ENCODE measurements around the gene EHBP1L1. TPM values are rescaled to one million over a fixed set of nuclear protein-coding genes. Genes with fewer than 3 reads are reported as not detected.

The EHBP1L1 gene
- total RNA-seq, 1 experiment from 2014 or later: 105 TPM

DNA sequence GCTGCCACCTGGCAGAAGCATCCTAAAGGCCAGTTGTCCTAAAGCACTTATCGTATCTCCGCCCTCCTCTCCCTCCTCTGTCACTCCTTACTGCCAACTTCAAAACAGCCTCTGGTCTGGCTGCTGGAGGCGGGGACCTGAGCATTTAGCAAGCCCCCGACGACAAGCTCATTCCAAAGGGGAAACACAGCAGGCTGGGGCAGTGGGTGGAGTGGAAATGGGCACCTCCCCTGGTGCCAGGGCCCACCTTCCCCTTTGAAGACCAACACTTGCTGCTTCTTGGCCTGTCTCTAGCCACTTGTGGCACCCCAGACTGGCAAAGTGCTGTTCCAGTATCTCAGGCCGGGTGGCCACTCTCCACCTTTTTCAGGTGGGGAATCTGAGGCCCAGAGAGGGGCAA is 34.6 kb downstream of the EHBP1L1 start:
- ATAC-seq (no peak), DNase-seq (ENCODE audit: low read depth, low spot score) (no peak)
- Histone ChIP-seq H3K27ac (ENCODE audit: low read depth, low read length) (no peak overlapping the region), H3K4me3 (replicated peaks in 1 of 2; ENCODE audit: low read depth in 1 of 2, low read length in 2 of 2) (no peak overlapping the region), H3K79me2 (ENCODE audit: insufficient read depth, low read length) (peaks cover 48% of the 10 kb centered on the region), H4K20me1 (ENCODE audit: insufficient read depth) (no peaks in the 10 kb centered on the region), H3K36me3 (ENCODE audit: control insufficient read depth in 1 of 2, insufficient read depth in 2 of 2, low read length in 2 of 2) (peaks cover 5 to 16% of the 10 kb centered on the region in 2 experiments; a peak in 3 of 4 replicates), H3K4me1 (ENCODE audit: control insufficient read depth in 1 of 2, insufficient read depth in 2 of 2, low read length in 2 of 2) (peaks cover 13 to 61% of the 10 kb centered on the region in 2 experiments), H3K9me3 (ENCODE audit: control insufficient read depth in 1 of 2, insufficient read depth in 1 of 2, low read depth in 1 of 2, low read length in 2 of 2) (no peaks in the 10 kb centered on the region), H3K4me2 (ENCODE audit: low read length) (no peak overlapping the region), H3K9ac (ENCODE audit: low read length) (no peak overlapping the region), H3K27me3 (ENCODE audit: insufficient read depth, low read length) (no peaks in the 10 kb centered on the region), H3K9me2 (ENCODE audit: insufficient read depth) (no peaks in the 10 kb centered on the region), H2AFZ (ENCODE audit: low read depth, low read length, poor library complexity, severe bottlenecking) (no peak overlapping the region)
- ChIA-PET CTCF (no interaction called here), RAD21 (ENCODE audit: low non-redundant PET in 1 of 2, low total read pairs in 2 of 2, uncharacterized antibody in 2 of 2, unreplicated experiment in 2 of 2) (no interaction called here), POLR2A (interaction anchor here (1.4 kb wide), 1 partner anchor 51 kb away, joined by 3 read pairs; no protein-coding TSS in a partner anchor)
- BruUV-seq (replicated peaks): no TSS peak
- TF ChIP-seq CBX3 (IDR thresholded peaks at IDR 0.05; ENCODE audit: low read depth) (no peak), POLR2AphosphoS5 (IDR thresholded peaks at IDR 0.05; ENCODE audit: low read depth, low read length) (no peak), SIN3A (IDR thresholded peaks at IDR 0.05; ENCODE audit: low read depth) (no peak), SRF (IDR thresholded peaks at IDR 0.05; ENCODE audit: low read depth) (no peak), ZFX (IDR thresholded peaks at IDR 0.05) (no peak), RAD21 (IDR thresholded peaks at IDR 0.05; ENCODE audit: low read depth) (no peak)
- intact Hi-C loops (cut with micrococcal nuclease): no loop called here

DNA sequence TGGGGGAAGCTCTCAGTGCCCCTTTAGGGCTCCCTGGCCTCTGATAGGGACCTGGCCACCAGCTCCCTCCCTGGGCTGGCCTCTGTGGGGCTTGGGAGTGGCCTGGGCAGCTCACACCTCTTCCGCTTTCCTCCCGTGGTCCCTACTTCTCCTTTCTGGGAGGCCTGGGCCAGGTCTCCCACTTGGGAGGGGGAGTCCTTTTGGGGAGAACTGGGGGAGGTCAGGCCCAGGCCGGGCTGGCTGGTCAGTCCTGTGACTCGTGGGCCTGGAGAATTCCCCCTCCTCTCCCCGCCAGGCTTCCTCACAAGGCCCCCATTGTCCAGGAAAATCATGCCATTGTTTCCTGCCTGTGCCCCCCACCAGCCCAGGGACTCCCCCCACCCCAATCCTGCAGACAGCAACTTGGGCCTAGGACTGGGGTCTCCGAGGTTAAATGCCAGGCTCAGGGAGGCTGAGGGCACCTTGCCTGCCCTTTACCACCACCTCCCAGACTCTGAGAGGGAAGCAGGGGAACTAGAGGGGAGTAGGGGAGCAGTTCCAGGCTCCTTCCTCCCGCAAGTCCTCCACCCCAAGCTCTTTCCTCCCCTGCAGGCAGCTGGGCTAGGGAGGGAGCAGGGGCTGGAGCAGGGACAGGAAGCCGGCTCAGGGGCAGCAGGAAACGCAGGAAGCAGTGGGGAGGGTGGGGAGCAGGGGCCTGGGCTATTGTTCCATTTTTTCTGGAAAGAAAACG is 35.3 kb downstream of the EHBP1L1 start:
- ChIA-PET RAD21 (ENCODE audit: low non-redundant PET in 1 of 2, low total read pairs in 2 of 2, uncharacterized antibody in 2 of 2, unreplicated experiment in 2 of 2) (no interaction called here), CTCF (no interaction called here), POLR2A (no interaction called here)
- ATAC-seq (no peak), DNase-seq (ENCODE audit: low read depth, low spot score) (no peak)
- H3K4me3 ChIP-seq (replicated peaks in 1 of 2; ENCODE audit: low read depth in 1 of 2, low read length in 2 of 2): no peak overlapping the region
- no peaks in the 10 kb centered on the region for H3K9me3 ChIP-seq (ENCODE audit: control insufficient read depth in 1 of 2, insufficient read depth in 1 of 2, low read depth in 1 of 2, low read length in 2 of 2)
- H3K27me3 ChIP-seq (ENCODE audit: insufficient read depth, low read length): no peaks in the 10 kb centered on the region
- no TSS peak for BruUV-seq (replicated peaks)
- H4K20me1 ChIP-seq (ENCODE audit: insufficient read depth): no peaks in the 10 kb centered on the region
- H3K9ac ChIP-seq (ENCODE audit: low read length): no peak overlapping the region
- no peaks in the 10 kb centered on the region for H3K9me2 ChIP-seq (ENCODE audit: insufficient read depth)
- H2AFZ ChIP-seq (ENCODE audit: low read depth, low read length, poor library complexity, severe bottlenecking): no peak overlapping the region
- peaks cover 52% of the 10 kb centered on the region for H3K79me2 ChIP-seq (ENCODE audit: insufficient read depth, low read length)
- H3K4me1 ChIP-seq (ENCODE audit: control insufficient read depth in 1 of 2, insufficient read depth in 2 of 2, low read length in 2 of 2): peaks cover 13 to 61% of the 10 kb centered on the region in 2 experiments
- H3K4me2 ChIP-seq (ENCODE audit: low read length): no peak overlapping the region
- TF ChIP-seq, protein P1, sequence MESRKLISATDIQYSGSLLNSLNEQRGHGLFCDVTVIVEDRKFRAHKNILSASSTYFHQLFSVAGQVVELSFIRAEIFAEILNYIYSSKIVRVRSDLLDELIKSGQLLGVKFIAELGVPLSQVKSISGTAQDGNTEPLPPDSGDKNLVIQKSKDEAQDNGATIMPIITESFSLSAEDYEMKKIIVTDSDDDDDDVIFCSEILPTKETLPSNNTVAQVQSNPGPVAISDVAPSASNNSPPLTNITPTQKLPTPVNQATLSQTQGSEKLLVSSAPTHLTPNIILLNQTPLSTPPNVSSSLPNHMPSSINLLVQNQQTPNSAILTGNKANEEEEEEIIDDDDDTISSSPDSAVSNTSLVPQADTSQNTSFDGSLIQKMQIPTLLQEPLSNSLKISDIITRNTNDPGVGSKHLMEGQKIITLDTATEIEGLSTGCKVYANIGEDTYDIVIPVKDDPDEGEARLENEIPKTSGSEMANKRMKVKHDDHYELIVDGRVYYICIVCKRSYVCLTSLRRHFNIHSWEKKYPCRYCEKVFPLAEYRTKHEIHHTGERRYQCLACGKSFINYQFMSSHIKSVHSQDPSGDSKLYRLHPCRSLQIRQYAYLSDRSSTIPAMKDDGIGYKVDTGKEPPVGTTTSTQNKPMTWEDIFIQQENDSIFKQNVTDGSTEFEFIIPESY (IDR thresholded peaks at IDR 0.05; ENCODE audit: extremely low read depth, insufficient replicate concordance, low read length): no peak
- TF ChIP-seq, protein P2, sequence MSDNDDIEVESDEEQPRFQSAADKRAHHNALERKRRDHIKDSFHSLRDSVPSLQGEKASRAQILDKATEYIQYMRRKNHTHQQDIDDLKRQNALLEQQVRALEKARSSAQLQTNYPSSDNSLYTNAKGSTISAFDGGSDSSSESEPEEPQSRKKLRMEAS (IDR thresholded peaks at IDR 0.05): no peak
- TF ChIP-seq ZNF274 (IDR thresholded peaks at IDR 0.05; ENCODE audit: low read depth, low read length): no peak
- TF ChIP-seq ZFX (IDR thresholded peaks at IDR 0.05): no peak
- TF ChIP-seq SIN3A (IDR thresholded peaks at IDR 0.05; ENCODE audit: low read depth): no peak
- no peak for TF ChIP-seq EZH2phosphoT487 (IDR thresholded peaks at IDR 0.05; ENCODE audit: borderline replicate concordance)
- TF ChIP-seq ELF1 (IDR thresholded peaks at IDR 0.05; ENCODE audit: borderline replicate concordance, low read depth): no peak
- no peak for TF ChIP-seq SP1 (IDR thresholded peaks at IDR 0.05; ENCODE audit: low read depth)
- TF ChIP-seq RAD21 (IDR thresholded peaks at IDR 0.05; ENCODE audit: low read depth): no peak
- TF ChIP-seq JUND (IDR thresholded peaks at IDR 0.05): no peak
- no peak for TF ChIP-seq CEBPB (IDR thresholded peaks at IDR 0.05; ENCODE audit: low read depth)
- TF ChIP-seq TCF7L2 (IDR thresholded peaks at IDR 0.05; ENCODE audit: borderline replicate concordance, extremely low read depth, insufficient read depth, insufficient read length): no peak
- no peak for TF ChIP-seq SRF (IDR thresholded peaks at IDR 0.05; ENCODE audit: low read depth)
- no peak for TF ChIP-seq POLR2AphosphoS5 (IDR thresholded peaks at IDR 0.05; ENCODE audit: low read depth, low read length)
- H3K27ac ChIP-seq (ENCODE audit: low read depth, low read length): no peak overlapping the region
- intact Hi-C loops (cut with micrococcal nuclease): no loop called here
- H3K36me3 ChIP-seq (ENCODE audit: control insufficient read depth in 1 of 2, insufficient read depth in 2 of 2, low read length in 2 of 2): peaks cover 0 to 8% of the 10 kb centered on the region in 2 experiments; a peak in 2 of 4 replicates
